PC-9 (cell line): ENCODE measurements around the gene ABR. TPM values are rescaled to one million over a fixed set of nuclear protein-coding genes. Genes with fewer than 3 reads are reported as not detected.

Experiments used
- BruUV-seq: library from RNA; stranded (reverse); fragments of 400-500 nt; replicated peaks from 2 replicates; lab custom pipeline; 2021; lab: Mats Ljungman, UMichigan
- CTCF ChIA-PET: fragments of 300-600 bp; sonication (Branson Sonifier 250); formaldehyde crosslinking; loops from one replicate; lab custom pipeline; 2022; ENCODE audit warnings: antibody characterized with exemption; lab: Charles Lee
- POLR2A ChIA-PET: fragments of 300-600 bp; sonication (Branson Sonifier 250); formaldehyde crosslinking; loops from one replicate; lab custom pipeline; 2022; ENCODE audit warnings: antibody characterized with exemption; ENCODE audit not compliant: unreplicated experiment; lab: Charles Lee
- DNase-seq, 2 experiments: peaks; one replicate each; pipeline versions ENCODE4 v3.0.0 to v3.0.0-alpha.2; 2015 to 2022; ENCODE audit warnings: mixed read lengths in 1 of 2
- H2AFZ ChIP-seq: fragments of 200-600 bp; sonication (generic); 2 replicates; pipeline ENCODE4 v1.8.1; 2017; ENCODE audit warnings: antibody characterized with exemption
- H3F3A ChIP-seq: fragments of 200-600 bp; sonication (generic); 2 replicates; pipeline ENCODE4 v1.8.1; 2017; ENCODE audit warnings: antibody characterized with exemption, mild to moderate bottlenecking, low read depth; ENCODE audit not compliant: insufficient read depth
- H3K27ac ChIP-seq: fragments of 200-600 bp; sonication (generic); 2 replicates; pipeline ENCODE4 v1.6.1; 2016; ENCODE audit warnings: mixed run types
- H3K27me3 ChIP-seq: fragments of 200-600 bp; sonication (generic); 2 replicates; pipeline ENCODE4 v1.6.1; 2016; ENCODE audit warnings: low read depth, mixed run types; ENCODE audit not compliant: insufficient read depth
- H3K36me3 ChIP-seq: fragments of 200-600 bp; sonication (generic); 2 replicates; pipeline ENCODE4 v1.6.1; 2016; ENCODE audit warnings: low read depth, mixed run types
- H3K4me1 ChIP-seq: fragments of 200-600 bp; sonication (generic); replicated peaks from 2 replicates; pipeline ENCODE4 v1.6.1; 2016; ENCODE audit warnings: mixed run types; ENCODE audit not compliant: insufficient read depth
- H3K4me2 ChIP-seq: fragments of 200-600 bp; sonication (generic); 2 replicates; pipeline ENCODE4 v1.6.1; 2017; ENCODE audit warnings: mixed run types
- H3K4me3 ChIP-seq: fragments of 200-600 bp; sonication (generic); 2 replicates; pipeline ENCODE4 v1.6.1; 2016; ENCODE audit warnings: mixed run types
- H3K79me2 ChIP-seq: fragments of 200-600 bp; sonication (generic); 2 replicates; pipeline ENCODE4 v1.6.1; 2017; ENCODE audit warnings: low read depth, mixed run types
- H3K9me2 ChIP-seq: fragments of 200-600 bp; sonication (generic); 2 replicates; pipeline ENCODE4 v1.8.1; 2017; ENCODE audit warnings: mild to moderate bottlenecking; ENCODE audit not compliant: insufficient read depth
- H3K9me3 ChIP-seq: fragments of 200-600 bp; sonication (generic); 2 replicates; pipeline ENCODE4 v1.8.1; 2016; ENCODE audit warnings: low read depth; ENCODE audit not compliant: insufficient read depth
- H4K20me1 ChIP-seq: fragments of 200-600 bp; sonication (generic); 2 replicates; pipeline ENCODE4 v1.8.1; 2017; ENCODE audit not compliant: insufficient read depth
- CTCF ChIP-seq: fragments of 200-600 bp; sonication (generic); conservative IDR thresholded peaks from 2 replicates; pipeline ENCODE4 v1.6.1; 2017; ENCODE audit warnings: mixed run types, antibody characterized with exemption, mild to moderate bottlenecking, moderate library complexity
- EZH2 ChIP-seq: fragments of 200-600 bp; sonication (generic); IDR thresholded peaks from 2 replicates; pipeline ENCODE4 v1.8.0; 2017; ENCODE audit warnings: antibody characterized with exemption, low read depth
- intact Hi-C: fragments of 100-400 bp; cut with micrococcal nuclease; formaldehyde crosslinking; loops from one replicate; pipeline ENCODE4 v1.10.0; 2022; ENCODE audit not compliant: unreplicated experiment
- total RNA-seq: library from RNA; stranded (reverse); gene quantifications from 2 replicates; pipeline ENCODE4 v1.2.3, GENCODE V29; 2021

ABR gene
- total RNA-seq, 1 experiment from 2014 or later, result 76.0 TPM

- ChIA-PET POLR2A (no interaction called here), CTCF (interaction anchor here (0.6 kb wide), 1 partner anchor 249 kb away, joined by 3 read pairs; no protein-coding TSS in a partner anchor)
Measured at GRCh38 chr17:986322-986929, 193.4 kb downstream of the ABR start.

GRCh38 chr17:983921-984320, 195.9 kb downstream of the ABR start:
- peaks cover 7% of the 10 kb centered on the region; the same call in 1 of the 2 replicates for H3F3A ChIP-seq
- H3K4me3 ChIP-seq, result no peak overlapping the region
- H2AFZ ChIP-seq, result no peak overlapping the region
- POLR2A ChIA-PET, result no interaction called here
- CTCF ChIA-PET, result no interaction called here
- intact Hi-C loops, result loop anchor here (5.0 kb wide), 1 partner anchor 272 kb away; the partner anchor contains the start of gene VPS53
- BruUV-seq, result no TSS peak
- no peaks in the 10 kb centered on the region for H3K9me3 ChIP-seq
- H3K27me3 ChIP-seq, result no peaks in the 10 kb centered on the region
- no peak for DNase-seq
- H3K79me2 ChIP-seq, result no peaks in the 10 kb centered on the region
- TF ChIP-seq EZH2, result no peak
- no peak for TF ChIP-seq CTCF
- H3K27ac ChIP-seq, result no peak overlapping the region
- no peaks in the 10 kb centered on the region for H3K9me2 ChIP-seq
- peaks cover 13% of the 10 kb centered on the region; the same call in 1 of the 2 replicates for H3K4me1 ChIP-seq
- H3K4me2 ChIP-seq, result no peak overlapping the region
- H4K20me1 ChIP-seq, result no peaks in the 10 kb centered on the region; the same call in 1 of the 2 replicates
- H3K36me3 ChIP-seq, result no peaks in the 10 kb centered on the region

More at GRCh38 chr17:986322-986929, 193.4 kb downstream of the ABR start:
- Histone ChIP-seq H3K4me3 (no peak overlapping the region), H3K9me2 (no peaks in the 10 kb centered on the region), H3K27ac (no peak overlapping the region), H2AFZ (no peak overlapping the region), H3K9me3 (no peaks in the 10 kb centered on the region), H3K4me1 (peaks cover 1% of the 10 kb centered on the region; the same call in 1 of the 2 replicates), H3K79me2 (no peaks in the 10 kb centered on the region), H3K27me3 (no peaks in the 10 kb centered on the region), H3F3A (no peaks in the 10 kb centered on the region; the same call in 1 of the 2 replicates), H3K4me2 (no peak overlapping the region), H3K36me3 (no peaks in the 10 kb centered on the region), H4K20me1 (no peaks in the 10 kb centered on the region)
- TF ChIP-seq EZH2 (no peak), CTCF (no peak)
- no TSS peak for BruUV-seq
- no peak for DNase-seq
- intact Hi-C loops, result no loop called here

GRCh38 chr17:981292-981658, 198.5 kb downstream of the ABR start:
- no peak for DNase-seq
- H3F3A ChIP-seq, result peaks cover 15% of the 10 kb centered on the region
- no peaks in the 10 kb centered on the region for H3K9me2 ChIP-seq
- ChIA-PET POLR2A (interaction anchor here (0.6 to 0.7 kb wide), 4 partner anchors 102 to 443 kb away, joined by 3 to 8 read pairs (median 4); no protein-coding TSS in a partner anchor), CTCF (interaction anchor here (0.6 to 2.0 kb wide), 10 partner anchors 15 to 569 kb away, joined by 3 to 13 read pairs (median 6); partner anchors contain the start of genes GLOD4, MRM3, TIMM22 and VPS53)
- H3K27me3 ChIP-seq, result no peaks in the 10 kb centered on the region
- no peak overlapping the region for H3K27ac ChIP-seq
- no TSS peak for BruUV-seq
- peaks cover 28% of the 10 kb centered on the region for H3K4me1 ChIP-seq
- intact Hi-C loops, result loop anchor here (1.0 to 5.0 kb wide), 4 partner anchors 102 to 269 kb away; partner anchors contain the start of genes GLOD4, MRM3 and VPS53
- H3K79me2 ChIP-seq, result peaks cover 26% of the 10 kb centered on the region
- no peak for TF ChIP-seq EZH2
- TF ChIP-seq CTCF, result peak; percentile 42; the same call in 1 of the 2 replicates
- peak overlapping the region; percentile 83 for H3K4me2 ChIP-seq
- H3K4me3 ChIP-seq, result no peak overlapping the region
- H4K20me1 ChIP-seq, result no peaks in the 10 kb centered on the region; the same call in none of the 2 replicates
- H3K9me3 ChIP-seq, result no peaks in the 10 kb centered on the region
- 0 out of 2 replicates have a peak overlapping the region, but pooled peaks have one; percentile 58 for H2AFZ ChIP-seq
- H3K36me3 ChIP-seq, result no peaks in the 10 kb centered on the region
